CD4-positive, alpha-beta T cell treated with Interleukin-21 for 1 hour (primary cell): Measurements from ENCODE around the gene TEKT3.

Source experiments
- DNase-seq: peaks from one replicate; pipeline ENCODE4 v3.0.0-alpha.2; 2020

TEKT3 gene

GRCh38 chr17:15341385-15341849 lies at the start of gene TEKT3:
TSS of gene TEKT3 (minus strand) at chr17:15341597. CDS start at chr17:15331585, 10,012 bp downstream.
- no peak for DNase-seq

- DNase-seq, result no peak
Measured at GRCh38 chr17:15388356-15389041, 47.1 kb upstream of the TEKT3 start.

DNA sequence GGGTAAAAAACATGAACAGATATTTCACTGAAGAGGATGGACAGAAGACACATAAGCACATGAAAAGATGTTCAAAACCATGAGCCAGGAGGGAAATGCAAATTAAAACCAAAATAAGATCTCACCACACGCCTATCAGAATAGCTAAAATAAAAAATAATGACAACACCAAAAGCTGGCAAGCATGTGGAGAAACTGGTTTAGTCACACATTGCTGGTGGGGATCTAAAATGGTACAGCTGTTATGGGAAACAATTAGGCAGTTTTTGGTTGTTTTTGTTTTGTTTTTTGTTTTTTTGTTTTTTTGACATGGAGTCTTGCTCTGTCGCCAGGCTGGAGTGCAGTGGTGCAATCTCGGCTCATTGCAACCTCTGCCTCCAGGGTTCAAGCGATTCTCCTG lies 44.7 kb upstream of the TEKT3 start:
- no peak for DNase-seq

DNA sequence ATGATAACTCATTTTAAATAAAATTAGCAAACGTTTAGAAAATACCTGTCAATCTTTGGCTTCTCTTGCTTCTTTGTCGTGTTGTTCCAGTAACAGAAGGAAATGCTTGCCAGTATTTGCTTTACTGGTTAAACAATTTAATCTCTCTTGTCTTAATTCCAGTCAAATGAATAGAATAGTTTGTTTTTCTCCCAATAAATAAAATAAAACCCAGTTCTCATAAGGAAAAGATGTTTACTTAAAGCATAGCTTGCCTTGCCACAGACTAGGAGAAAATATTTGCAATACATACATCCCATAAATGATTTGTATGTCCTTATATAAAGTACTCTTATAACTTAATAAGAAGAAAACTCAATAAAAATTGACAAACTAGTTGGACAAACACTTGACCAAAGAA lies 43.9 kb upstream of the TEKT3 start:
- no peak for DNase-seq

DNA sequence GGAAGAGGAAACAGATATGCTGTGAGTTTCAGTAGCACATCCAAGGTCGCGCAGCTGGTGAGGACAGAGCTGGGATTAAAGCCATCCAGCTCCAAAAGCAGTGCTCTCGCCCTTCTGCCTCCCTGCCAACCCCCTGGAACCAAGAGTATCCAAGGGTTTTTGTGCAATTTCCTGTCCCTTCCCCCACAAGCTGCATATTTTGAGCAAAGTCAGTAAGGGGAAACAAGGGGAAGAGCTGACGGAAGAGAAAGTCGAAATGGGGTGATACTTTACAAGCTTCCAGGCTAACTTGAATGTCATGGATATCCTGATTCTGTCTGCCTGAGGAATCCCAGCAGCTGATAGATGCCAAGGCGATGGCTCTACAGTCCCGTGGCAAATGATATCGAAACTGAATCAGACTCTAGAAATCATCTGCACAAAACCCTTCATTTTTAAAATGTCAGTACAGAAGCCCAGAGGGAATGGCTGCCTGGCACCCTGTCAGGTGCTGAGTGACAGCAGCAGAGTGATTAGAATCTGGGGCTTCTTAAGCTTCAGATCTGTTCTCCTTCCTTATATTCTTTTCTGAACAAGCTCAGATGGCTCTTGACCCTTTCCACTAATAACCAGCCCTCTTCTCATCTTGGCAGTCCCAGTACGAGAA lies 42.9 kb upstream of the TEKT3 start:
- no peak for DNase-seq

DNA sequence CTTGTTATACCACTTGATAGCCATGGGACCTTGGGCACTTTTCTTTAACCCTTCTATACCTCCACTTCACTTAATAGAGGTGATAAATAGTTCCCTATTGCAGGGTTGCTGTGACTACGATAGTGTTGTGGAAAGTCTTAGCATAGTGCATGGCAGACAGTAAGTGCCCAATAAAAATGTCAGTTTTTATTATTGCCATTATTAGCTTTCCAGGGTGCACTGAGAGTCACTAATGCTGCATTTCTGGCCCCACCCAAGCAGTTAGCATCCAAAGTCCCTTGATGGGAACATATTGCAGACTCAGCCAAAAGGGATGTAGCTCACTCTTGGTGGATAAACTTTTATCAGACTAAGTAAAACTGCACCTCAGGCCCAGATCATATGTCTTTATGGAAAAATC lies 41.5 kb upstream of the TEKT3 start:
- no peak for DNase-seq

DNA sequence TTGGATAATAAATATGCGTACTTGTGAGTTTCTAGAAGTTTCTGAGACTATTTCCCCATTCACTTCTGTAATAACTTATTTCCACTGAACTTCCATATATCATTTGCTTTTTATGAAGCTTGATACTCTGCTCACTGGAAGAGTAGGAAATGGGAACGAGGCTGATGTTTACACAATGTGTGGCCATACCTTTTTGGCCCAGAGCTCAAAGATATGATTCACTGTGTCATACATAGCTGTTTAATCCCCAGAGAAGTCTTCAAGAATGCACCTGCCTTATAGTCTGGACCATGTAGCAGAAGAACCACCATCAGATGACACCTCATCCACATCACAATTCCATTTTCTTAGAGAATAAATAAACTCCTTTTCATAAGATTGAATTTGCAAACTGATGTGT lies 40.3 kb upstream of the TEKT3 start:
- no peak for DNase-seq

DNA sequence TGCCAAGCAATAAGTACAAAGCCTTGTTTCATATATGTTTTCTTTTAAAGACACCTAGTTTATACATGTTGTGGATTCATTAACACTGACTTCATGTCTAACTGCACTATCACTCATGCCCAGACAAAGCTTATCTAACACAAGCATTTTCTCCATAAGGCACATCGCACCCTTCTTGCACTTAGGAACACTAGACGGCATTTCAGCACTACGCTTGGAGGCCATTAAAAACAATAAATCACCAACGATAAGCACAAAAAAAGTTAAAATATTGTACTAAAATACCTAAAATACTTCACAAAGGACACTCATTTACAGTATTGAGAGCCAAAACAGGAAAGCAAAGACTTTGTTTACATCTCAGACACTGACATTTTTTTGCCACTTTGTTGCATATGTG lies 39.0 kb upstream of the TEKT3 start:
- DNase-seq, result no peak

DNA sequence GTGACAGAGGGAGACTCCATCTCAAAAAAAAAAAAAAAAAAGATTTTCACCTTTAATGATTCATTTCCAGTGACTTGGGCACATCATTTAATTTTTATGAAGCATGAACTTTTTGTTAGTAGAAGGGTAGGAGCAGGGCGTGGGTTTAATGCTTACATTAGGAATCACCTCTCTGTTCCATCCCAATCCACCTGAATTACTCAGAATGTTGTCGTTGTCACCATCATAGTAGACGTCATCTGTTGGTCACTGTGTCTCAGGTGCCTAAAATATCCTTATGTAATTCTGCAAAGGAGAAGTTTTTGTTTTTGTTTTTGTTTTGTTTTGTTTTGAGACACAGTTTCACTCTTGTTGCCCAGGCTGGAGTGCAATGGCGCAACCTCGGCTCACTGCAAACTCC lies 38.3 kb upstream of the TEKT3 start:
- DNase-seq, result no peak

DNA sequence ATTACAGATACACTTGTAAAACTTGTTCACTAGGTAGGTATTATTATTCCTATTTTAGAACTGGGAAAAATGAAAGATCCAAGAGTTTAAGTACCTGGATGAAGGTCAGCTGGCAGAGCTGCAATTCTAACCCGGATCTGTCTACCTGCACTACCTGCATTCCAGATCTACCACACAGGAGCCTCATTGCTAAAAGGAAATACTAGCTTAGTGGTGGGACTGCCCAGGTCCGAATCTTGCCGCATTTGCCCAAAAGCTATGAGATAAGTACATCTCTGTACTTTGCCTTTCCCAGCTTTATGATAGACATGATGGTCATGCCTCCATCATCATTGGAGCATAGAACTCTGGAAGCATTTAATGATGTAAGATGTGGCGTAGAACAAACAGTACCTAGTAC lies 36.8 kb upstream of the TEKT3 start:
- no peak for DNase-seq

DNA sequence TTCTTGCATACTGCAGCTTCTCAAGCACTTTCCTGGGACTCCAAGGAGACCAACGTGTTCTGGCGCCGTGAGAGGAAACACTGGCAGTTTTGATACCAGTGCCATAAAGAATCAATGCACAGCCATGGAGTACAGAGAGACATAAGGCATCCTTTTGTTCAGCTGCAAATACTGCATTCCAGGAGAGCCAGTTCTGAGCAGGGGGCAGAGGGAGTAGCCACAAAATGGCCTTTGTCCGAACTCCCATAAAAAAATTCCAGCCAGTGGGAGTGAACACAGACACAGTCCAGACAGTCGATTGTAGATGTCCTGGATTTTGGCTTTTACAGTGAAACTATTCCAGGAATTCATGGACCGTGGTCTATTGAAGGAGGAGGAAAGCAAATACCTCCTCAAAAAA lies 36.2 kb upstream of the TEKT3 start:
- no peak for DNase-seq

DNA sequence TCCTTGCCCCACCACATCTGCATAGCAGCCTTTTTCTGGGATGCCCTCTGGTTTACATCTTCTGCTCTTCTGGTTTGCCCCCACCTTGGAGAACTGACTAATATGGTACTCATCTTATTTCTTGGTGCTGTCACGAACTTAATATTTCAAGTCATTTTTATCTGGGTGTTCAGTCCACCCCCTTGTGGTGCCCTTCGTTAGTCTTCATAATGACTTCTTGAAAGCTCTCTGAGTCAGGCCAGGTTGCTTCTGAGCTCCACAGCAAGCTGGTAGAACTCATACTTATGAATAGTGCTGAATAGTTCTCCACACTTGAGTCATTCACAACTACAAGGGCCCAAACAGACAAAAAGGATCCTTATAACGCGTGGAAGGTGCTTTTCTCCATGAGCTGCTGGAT lies 35.8 kb upstream of the TEKT3 start:
- DNase-seq, result no peak

- DNase-seq, result no peak
Measured at GRCh38 chr17:15371376-15372130, 30.2 kb upstream of the TEKT3 start.

- DNase-seq, result no peak
Measured at GRCh38 chr17:15368600-15368999, 27.2 kb upstream of the TEKT3 start.

DNA sequence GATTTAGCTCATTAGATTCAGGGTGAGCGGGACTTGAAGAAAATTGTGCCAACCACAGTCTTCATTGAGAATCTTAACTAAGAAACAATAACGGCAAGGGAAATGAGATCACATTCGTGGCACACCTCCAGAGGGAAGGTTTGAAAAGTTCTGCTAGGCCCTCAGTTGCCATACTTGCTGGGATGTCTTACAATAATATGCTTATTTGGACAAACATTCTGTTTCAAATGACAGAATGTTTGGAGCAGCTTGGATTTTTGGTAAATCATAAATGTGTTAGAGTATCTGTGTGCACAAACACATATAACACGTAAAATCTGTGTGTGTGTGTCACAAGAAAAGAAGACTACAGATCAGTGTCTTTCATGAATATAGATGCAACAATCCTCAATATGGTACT lies 24.6 kb upstream of the TEKT3 start:
- DNase-seq, result no peak

GRCh38 chr17:15364615-15365014 lies 23.2 kb upstream of the TEKT3 start:
- no peak for DNase-seq

DNA sequence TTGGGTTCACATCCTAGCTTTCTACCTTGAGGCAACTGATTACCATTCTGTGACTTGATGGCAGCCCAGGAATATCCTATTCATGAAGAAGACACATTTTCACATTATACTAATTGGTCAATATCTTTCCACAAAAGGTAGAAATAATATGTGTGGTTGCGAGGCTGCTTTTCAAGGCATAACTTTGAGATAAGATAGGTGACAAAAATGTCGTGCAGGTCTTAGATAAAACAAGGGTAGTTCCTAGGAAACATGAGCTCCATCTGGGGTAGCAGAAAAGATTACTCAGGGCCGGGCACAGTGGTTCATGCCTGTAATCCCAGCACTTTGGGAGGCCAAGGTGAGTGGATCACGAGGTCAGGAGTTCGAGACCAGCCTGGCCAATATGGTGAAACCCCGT lies 22.3 kb upstream of the TEKT3 start:
- DNase-seq, result no peak

DNA sequence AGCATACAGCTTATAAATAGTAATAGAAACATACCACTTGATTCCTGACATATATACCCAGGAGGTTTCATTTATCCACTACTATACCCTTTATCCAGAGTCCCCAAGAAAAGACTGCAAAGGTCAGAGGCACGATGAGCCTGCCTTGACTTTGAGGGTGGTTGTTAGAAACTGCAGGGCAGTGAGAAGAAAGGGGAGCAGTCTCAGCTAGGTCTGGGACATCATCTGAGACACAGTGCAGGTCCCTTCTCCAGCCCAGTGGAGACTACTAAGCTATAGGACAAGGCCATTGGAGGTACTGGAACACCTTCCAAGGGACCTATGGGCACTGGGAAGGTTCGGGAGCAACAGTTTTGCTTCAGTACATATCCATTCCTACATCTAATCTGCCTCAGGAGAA lies 20.2 kb upstream of the TEKT3 start:
- no peak for DNase-seq

DNA sequence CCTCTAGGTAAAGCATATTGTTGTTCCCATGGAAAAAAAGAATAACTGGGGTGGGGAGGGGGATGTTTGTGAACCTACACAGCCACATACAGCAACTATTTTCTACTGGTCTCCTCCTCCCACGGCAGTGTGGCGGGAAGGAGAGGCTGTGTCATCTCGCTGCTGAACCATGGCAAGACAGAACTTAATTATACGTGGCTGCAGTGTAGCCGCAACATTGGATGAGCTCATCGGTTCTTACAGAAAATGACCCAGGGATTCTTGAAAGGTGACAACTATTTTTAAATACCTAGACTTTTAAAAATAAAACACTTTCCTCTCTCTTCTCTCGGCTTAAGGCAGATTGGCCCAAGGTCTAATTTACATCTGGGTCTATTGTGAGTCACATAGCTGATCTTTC lies 19.8 kb upstream of the TEKT3 start:
- DNase-seq, result no peak

- DNase-seq, result no peak
Measured at GRCh38 chr17:15354256-15354655, 12.9 kb upstream of the TEKT3 start.

- DNase-seq, result no peak
Measured at GRCh38 chr17:15351925-15352324, 10.5 kb upstream of the TEKT3 start.

DNA sequence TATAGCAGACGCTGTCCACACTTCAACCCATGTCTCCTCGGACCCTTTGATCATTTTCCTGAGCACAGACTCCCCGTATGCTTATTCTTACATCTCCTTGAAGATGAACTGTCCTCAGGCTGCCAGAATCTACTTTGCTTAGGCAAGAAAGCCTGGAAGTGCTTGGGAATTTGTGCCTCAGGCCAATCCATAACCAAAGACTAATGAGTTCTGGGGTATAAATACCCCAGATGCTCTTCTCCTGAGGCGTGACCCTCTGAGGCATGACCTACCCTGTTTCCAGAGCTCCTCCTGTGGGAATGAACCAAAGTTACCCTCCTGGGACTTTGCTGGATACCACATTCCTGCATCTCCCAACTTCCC lies 10.1 kb upstream of the TEKT3 start:
- no peak for DNase-seq

DNA sequence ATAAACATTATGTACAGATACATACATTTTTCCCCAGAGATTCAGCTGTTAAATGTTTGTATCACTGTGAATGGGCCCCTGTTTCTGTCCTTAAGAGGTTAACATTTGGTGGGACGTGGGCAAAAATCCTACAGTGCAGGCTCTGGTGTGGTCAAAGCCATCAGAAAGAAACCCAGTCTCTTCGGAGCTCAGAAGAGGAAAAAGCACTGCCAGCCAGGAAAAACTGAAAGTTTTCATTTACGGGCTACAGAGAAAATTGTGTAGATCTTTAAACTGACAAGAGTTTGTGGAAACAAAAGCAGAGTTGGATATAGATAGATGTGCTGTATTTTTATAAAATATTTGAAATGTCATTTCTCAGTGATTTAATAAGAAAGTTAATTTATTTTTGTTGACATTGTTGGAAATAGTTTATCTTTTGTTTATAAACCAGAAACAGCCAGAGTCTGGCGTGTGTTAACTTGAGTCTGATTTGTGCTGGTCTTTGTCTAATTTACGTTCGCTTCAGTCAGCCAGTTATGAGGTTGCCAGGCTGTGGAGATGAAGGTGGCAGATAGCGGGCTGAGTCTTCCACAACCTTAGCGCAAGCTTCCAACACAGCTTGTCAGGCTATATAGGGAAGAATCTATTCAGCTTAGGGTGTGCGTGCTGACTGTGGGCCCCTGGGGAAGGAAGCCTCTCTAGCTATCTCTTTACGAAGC lies 9.5 kb upstream of the TEKT3 start:
- DNase-seq, result no peak

DNA sequence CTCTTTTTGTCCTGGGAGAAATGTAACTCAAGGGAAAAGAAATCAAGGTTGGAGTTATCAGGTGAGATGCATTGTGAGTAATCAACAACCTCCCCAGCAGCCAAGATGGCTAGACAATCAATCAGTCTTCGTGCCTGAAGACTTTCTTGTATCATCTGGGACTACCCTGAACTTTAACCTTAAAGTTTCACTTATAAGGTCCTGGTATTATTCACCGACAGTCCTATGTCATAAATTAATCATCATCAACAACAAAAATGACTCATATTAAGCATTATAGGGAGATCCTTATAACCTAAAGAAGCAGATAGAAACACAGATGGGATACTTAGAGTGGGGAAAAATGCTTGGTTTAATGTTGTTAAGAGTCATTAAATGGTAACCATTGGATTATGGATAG lies 7.7 kb upstream of the TEKT3 start:
- DNase-seq, result no peak
